NCI-H226 (cell line): Measurements from ENCODE around the gene RPRD1A.
A peak's percentile ranks its signal among the peaks of the same experiment; 100 is the strongest.
"Not testable (repeated sequence)": the region's sequence is repeated elsewhere in the genome, so short reads cannot be mapped to it uniquely, and the experiment has no call there.

Experiments
- DNase-seq: peaks from one replicate; pipeline ENCODE4 v3.0.0-alpha.2; 2015

The RPRD1A gene

DNA sequence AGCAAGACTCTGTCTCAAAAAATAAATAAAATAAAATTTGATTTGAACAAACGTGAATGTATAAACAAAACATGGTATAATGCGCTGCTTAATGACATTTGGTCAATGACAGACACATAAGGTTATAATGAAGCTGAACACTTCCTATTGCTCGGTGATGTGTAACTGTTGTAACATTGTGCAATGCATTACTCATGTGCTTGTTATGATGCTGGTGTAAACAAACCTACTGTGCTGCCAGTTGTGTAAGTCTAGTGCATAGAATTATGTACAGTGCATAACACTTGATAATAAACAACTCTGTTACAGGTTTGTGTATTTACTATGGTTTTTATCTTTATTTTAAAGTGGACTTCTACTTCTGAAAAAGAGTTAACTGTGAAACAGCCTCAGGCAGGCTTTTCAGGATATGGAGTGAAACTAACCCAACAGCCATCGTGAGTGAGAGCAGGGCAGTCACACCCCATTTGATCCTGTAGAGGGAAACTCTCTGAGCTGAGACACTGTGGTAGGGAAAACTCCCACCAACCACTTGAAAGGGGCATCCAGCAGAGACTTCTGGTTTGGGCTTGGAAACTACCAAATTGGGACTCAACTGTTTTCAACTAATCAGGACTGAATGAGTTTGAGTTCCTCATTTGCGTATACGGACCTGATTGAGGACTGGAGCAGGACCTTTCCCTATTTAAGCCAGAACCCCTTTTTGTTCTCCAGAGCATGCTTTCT is 8.7 kb upstream of the RPRD1A start:
- DNase-seq = peak; percentile 40

DNA sequence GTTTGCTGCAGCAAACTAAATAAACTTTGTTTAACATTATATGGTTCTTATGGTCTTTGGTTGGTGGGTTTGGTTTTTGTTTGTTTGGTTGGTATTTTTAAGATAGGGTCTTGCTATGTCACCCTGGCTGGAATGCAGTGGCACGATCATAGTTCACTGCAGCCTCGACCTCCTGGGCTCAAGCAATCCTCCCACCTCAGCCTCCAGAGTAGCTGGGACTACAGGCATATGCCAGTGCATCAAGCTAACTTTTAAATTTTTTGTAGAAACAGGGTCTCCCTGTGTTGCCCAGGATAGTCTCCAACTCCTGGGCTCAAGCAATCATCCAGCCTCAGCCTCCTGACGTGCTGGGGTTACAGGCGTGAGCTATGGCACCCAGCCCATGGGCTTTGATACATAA is 7.1 kb upstream of the RPRD1A start:
- no peak for DNase-seq

DNA sequence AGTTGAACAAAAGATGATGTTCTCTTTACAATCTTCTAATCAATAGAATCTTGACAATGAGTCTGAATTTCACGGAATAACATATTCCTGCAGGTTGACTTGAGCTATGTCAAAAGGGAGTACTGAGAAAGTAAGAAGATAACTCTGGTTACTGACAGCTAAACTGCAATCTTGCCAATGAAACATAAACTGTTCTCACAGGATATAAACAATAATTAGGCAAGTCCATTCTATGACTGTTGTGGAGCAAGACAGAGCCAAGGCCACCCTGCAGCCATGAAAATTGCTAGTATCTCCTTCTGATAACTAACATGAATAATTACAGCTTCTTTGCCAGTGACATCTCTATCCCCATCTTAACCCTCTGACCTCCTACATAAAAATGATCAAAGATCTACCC is 6.3 kb upstream of the RPRD1A start:
- no peak for DNase-seq

DNA sequence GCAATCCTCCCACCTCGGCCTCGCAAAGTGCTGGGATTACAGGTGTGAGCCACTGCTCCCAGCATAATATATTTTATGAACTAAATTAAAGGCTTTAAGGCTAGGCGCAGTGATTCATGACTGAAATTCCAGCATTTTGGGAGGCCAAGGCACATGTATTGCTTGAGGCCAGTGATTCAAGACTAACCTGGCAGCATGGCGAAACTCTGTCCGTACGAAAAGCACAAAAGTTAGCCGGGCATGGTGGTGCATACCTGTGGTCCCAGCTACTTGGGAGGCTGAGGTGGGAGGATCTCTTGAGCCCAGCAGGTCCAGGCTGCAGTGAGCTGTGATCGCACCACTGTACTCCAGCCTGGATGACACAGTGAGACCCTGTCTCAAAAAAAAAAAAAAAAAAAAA is 5.0 kb upstream of the RPRD1A start:
- not testable (repeated sequence) for DNase-seq

DNA sequence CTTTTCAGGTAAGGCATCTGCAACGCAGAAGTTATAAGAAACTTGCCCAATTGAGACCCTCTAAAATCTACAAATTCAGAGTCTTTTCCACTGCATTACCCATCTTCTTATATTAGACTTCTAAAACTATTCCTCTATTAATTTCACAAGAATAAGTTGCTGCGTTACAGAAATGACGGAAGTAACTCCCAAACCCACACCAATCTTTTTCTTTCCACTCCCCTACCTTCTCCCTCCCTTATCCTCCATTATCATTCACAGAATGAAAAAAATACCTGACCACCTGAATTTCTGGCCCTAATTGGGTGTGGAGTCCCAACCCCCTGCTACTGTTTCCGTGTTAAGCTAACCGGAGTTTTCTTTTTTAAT is 689 bp downstream of the RPRD1A start:
- no peak for DNase-seq

DNA sequence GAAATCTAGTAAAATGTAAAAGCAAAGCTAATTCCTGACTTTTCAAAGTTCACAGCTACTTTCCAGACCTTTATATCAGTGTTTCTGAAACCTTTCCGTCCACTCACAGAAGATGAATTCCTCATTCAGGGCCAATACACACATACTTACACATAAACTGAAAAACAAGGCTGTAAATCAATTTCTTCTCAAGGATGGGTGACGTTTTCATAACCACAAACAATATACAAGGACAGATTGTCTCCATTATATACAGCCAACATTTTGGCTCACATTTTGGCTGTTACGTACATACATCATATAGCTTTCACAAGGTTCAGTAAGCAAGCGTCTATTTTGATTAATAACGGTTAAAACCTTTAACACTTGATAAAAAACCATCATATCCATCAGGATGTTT is 1.4 kb downstream of the RPRD1A start:
- no peak for DNase-seq

DNA sequence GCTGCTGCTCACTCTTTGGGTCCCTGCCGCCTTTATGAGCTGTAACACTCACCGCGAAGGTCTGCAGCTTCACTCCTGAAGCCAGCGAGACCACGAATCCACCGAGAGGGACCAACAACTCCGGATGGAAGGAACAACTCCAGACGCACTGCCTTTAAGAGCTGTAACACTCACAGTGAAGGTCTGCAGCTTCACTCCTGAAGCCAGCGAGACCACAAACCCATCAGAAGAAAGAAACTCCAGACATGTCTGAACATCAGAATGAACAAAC is 2.6 kb downstream of the RPRD1A start:
- DNase-seq = not testable (repeated sequence)

DNA sequence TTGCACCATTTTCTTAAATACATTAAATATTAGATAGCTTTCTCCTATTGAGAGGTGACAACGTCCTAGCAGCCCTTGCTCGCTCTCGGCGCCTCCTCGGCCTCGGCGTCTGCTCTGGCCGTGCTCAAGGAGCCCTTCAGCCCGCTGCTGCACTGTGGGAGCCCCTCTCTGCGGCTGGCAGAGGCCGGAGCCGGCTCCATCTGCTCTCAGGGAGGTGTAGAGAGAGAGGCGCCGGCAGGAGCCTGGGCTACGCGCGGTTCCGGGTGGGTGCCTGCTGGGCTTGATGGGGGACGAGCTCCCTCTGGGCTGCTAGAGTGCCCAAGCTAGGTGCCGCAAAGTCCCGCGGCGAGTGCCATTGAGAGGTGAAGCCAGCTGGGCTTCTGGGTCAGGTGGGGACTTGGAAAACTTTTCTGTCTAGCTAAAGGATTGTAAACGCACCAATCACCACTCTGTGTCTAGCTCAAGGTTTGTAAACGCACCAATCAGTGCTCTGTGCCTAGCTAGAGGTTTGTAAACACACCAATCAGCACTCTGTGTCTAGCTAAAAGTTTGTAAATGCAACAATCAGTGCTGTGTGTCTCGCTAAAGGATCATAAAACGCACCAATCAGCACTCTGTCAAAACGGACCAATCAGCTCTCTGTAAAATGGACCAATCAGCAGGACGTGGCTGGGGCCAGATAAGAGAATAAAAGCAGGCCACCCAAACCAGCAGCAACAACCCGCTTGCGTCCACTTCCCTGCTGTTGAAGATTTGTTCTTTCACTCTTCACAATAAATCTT is 3.1 kb downstream of the RPRD1A start:
- DNase-seq = no peak

DNA sequence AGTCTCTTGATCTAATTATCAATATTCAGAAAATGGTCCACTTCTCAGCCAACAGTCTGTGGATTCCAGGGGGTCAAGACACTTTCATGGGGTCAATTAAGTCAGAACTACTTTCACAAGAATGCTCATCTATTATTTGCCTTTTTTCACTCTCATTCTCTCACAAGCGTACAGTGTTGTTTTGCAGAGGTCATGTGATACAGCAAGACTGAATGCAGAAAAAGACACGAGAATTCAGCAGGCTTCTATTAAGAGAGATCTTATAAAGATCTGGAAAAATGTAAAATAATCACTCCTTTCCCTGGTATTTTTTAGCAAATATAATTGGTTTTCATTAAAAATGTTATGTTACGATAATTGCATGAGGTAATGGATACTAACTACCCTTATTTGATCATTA is 8.7 kb downstream of the RPRD1A start:
- no peak for DNase-seq

DNA sequence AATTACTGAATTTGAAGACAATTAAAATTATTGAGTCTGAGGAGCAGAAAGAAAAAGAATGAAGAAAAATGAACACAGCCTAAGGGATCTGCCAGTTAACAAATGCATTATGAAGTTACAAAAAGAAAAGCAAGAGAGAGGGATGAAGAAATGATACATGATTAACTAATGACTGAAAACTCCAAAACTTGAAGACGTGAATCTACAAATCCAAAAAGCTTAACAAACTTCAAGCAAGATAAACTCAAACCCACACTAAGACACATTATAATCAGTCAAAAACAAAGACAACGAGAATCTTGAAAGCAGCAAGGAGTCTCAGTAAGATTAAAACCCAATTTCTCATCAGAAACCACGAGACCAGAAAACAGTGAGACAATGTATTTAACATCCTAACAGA is 15.6 kb downstream of the RPRD1A start:
- no peak for DNase-seq

DNA sequence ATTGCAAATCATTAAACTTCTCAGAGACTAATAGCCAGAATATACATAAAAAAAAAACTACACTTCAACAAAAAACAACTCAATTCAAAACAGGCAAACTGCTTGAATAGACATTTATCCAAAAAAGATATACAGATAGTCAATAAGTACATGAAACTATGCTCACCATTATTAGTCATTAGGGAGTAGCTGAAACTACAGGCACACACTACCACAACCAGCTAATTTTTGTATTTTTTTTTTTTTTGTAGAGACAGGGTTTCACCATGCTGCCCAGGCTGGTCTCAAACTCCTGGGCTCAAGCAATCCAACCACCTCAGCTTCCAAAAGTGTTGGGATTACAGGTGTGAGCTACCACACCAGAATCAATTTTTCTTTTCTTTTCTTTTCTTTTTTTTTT is 16.9 kb downstream of the RPRD1A start:
- DNase-seq = no peak

DNA sequence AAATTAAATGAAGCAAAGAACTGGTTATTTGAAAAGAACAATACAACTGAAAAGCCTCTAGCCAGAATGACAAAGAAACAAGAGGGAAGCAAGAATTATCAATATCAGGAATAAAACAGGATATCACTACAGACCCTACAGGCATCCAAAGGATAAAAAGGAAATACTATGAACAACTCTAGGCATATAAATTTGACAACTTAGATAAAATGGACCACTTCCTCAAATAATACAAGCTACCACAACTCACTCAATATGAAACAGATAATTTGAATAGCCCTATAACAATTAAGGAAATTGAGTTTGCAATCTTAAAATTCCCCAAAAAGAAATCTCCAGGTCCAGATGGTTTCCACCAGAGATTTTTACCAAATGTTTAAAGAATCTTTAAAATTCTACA is 19.8 kb downstream of the RPRD1A start:
- no peak for DNase-seq

DNA sequence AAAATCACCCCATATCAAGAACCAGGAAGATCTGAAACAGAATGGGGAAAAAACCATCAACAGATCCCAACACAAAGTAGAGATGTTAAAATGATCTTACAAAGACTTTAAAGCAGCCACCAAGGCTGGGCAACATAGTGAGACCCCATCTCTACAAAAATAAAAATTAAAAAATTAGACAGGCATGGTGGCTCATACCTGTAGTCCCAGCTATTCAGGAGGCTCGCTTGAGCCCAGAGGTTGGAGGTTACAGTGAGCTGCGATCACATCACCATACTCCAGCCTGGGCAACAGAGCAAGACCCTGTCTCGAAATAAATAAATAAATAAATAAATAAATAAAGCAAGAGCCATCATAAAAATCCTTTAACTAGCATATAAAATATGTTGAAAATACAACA is 20.5 kb downstream of the RPRD1A start:
- DNase-seq = no peak

DNA sequence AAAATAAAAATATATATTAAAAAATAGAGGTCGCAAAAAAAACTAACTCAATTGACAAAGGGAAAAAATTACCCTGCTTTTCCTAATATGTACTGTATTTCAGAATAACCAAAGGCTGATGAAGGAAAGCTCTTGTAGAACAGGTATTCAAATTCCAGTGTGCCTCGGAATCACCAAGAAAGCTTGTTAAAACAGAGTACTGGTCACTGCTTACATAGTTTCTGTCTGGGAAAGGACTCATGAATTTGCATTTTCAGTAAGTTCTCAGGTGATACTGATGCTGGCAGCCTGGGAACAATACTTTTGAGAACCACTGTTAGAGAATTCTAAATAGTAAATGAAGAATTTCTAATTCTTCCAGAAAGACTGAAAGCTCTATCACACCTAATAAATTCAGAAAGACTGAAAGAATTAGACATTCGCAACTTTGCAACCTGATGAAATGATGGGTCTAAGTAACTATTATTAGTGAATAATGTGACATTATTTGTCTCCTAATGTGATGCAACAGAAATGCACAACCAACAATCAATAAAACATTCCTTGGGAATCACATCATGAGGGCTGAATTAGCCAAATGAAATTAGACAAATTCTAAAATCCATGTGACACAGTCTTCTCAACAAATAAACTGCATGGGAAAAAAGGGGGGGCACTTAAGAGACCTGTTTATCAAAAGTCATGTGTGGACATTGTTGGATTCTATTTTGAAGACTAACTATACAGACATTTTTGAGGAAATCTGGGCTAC is 21.9 kb downstream of the RPRD1A start:
- DNase-seq = no peak

DNA sequence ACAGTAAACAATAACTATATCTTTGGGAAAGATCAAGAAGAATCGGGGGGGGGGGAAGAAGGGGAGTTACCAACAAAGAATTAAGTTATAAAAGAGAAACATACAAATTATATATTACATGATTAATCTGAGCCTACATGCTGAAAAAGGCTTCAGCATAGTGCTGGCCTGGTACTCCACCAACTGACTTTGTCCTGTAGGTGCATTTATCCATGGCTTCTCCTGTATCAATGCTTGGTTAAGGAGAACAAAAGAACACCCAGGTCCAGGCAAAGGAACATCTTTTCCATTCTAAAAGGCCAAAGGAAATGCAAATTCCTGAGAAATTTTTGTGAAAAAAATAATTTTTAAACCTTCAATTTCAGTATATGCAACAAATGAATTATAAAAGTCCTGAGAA is 24.2 kb downstream of the RPRD1A start:
- DNase-seq = no peak

DNA sequence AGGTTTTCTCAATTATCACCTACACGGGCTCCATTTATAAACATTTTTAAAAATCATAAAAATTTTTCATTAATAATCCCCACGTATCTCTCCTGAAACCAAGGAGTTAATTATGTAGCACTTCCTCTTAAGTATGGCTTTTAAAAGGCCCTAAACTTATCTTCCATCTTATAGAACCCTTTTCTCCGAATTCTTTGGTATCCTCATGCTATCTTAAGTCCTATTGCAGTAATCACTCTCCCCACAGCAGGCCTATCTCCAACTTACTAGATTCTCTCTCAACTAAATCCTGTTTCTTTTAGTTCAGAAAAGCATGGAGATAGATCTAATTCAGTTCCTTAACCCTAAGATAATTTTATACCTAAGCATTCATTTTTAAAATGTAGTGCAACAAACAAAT is 26.2 kb downstream of the RPRD1A start:
- DNase-seq = no peak

DNA sequence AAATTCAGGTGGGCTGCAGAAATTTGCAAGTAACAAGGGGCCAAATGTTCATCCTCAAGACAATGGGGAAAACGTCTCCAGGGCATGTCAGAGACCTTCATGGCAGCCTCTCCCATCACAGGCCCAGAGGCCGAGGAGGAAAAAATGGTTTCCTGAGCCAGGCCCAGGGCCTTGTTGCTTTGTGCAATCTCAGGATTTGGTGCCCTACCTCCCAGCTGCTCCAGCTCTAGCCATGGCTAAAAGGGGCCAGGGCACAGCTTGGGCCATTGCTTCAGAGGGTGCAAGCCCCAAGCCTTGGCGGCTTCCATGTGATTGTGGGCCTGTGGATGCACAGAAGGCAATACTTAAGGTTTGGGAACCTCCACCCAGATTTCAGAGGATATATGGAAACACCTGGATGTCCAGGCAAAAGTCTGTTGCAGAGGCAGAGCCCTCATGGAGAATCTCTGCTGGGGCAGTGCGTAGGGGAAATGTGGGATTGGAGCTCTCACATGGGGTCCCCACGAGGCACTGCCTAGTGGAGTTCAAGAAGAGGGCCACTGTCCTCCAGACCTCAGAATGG is 29.2 kb downstream of the RPRD1A start:
- no peak for DNase-seq

DNA sequence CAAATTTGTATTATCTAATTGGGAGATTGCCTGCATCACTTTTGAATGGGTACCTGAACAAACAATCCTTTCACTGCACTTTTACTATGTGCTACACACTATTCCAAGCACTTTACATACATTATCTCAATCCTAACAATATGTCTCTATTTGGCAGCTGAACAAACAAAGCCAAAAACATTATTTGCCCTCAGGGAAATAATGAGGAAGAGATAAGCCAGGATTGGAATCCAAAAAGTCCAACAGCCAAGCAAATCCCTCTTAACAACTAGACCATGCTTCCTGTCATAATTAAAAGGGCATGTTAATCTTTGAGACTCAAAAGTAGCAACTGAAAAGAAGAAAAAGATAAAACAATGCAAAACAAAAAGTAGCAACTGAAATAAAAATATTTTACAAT is 32.1 kb downstream of the RPRD1A start:
- DNase-seq = peak; percentile 34

DNA sequence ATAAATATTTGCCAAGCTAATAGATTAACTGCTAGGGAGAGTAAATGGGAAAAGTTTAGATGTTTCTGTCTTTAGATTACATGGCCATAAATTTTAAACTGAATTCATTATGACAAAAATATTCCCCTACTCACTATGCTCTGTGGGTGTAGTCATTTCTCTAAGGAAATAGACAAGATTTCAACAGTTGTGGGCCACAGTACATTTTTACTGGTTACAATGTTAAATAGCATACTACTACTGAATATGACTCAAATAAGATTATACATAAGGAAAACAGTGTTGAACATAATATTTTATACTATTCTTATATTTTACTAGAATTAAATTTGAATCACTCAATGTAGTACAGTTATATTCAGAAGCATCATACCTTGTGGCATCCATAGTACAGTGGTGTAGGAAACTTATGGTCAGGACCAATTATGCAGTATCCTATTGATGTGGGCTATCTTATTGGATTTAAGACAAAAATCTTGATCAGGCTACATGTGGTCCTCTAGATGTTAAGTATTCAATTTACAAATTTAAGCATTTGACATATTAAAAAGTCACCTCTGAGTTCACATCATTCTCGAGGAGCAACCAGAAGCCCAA is 33.0 kb downstream of the RPRD1A start:
- DNase-seq = no peak

DNA sequence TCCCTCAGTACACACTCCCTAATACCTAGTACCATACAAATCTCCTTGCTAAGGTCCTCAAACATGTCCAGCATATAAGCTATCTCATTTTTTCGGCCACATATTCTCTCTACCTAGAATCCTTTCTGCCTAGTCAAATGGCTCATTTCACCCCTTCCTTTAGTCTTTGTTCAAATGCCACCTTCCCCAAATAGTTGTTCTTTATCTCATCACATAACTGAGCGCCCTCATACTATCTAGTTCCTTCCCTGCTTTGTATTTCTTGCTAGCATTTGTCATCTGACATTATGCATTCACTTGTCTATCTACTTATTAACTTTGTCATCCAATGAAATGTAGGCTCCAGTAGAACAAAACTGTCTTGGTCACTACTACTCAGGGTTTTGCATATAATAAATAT is 35.5 kb downstream of the RPRD1A start:
- DNase-seq = no peak

DNA sequence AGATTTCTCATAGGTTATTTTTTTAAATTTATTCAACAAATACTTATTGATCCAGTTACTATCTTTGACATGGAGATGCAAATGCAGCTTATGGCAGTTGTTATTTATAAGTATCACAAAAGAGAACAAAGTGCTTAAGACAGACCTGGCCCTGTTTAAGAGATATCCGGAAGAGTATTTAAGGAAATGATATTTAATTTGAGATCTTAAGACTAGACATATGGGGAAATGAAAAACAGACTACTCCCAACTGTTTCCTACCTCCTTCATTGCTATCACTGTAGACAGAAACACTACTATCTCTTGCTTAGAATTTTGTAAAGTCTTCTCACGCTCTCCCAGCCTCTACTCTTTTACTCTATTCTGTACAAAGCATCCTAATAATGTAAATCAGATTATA is 36.0 kb downstream of the RPRD1A start:
- no peak for DNase-seq

DNA sequence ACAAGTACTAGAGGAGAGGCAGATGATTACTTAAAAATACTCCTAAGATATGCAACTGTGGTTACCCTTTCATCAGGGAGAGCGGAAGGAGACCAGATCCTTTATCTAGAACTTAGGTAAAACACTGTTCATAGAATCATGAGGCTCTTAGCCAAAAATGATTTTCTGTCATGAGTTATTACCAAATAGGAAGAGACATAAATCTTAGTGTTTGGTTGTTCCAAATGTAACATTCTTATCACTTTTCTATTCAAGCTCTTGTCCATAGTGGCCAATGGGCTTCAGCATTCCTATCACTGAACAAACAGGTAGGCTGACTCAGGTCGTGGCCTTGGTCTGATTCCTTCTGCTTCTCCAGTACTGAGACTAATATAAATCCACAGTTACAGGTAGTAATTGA is 38.5 kb downstream of the RPRD1A start:
- DNase-seq = peak; percentile 74

DNA sequence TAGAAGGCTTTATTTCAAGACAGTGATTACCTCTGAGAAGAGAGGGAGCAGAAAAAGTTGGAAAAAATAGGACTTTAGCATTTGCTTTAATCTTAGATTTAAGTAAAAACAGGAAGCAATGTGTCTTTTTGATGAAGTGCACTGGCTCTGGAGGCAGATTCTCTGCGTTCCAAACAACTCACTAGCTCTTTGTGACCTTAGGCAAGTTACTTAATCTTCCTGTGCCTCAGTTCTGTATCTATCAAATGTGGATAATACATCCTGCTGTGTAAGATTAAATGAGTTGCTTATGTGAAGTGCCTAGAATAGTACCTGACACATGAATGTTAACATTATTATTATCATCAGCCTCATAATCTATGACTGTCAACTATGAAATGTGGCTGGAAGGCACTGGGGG is 42.3 kb downstream of the RPRD1A start:
- peak; percentile 83 for DNase-seq

DNA sequence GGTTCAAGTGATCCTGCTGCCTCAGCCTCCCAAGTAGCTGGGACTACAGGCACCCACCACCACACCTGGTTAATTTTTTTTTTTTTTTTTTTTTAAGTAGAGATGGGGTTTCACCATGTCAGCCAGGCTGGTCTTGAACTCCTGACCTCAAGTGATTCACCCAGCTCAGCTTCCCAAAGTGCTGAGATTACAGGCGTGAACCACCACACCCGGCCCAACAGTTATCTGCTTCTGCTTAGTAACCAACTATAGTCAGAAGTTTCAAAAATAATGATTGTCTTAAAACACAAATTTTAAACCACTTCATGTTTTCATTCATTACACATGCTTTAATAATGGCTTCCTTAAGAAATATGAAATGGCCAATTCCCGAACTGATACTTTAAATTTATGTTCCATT is 43.1 kb downstream of the RPRD1A start:
- DNase-seq = peak; percentile 16
